ENCODE measurements around the gene WDR45B. TPM values are rescaled to one million over a fixed set of nuclear protein-coding genes. Genes with fewer than 3 reads are reported as not detected.

Gene WDR45B
- total RNA-seq, 1 donor from 2014 or later: 65.3 TPM

Small RNA genes within 50 kb of the gene (microRNA-seq; reads per million reads assigned to microRNA genes)
- gene MIR4525 (ENCODE audit: borderline number of aligned reads): 2.2 reads per million

Other genes starting within 250 kb of the WDR45B start
- gene HEXD, start 230.1 kb downstream of the WDR45B start, total RNA-seq: 24.1 TPM
- 22.6 TPM for gene OGFOD3, start 229.9 kb downstream of the WDR45B start, total RNA-seq
- gene CYBC1, start 197.7 kb downstream of the WDR45B start, total RNA-seq: 84.9 TPM
- gene NARF, start 189.7 kb downstream of the WDR45B start, total RNA-seq: 57.3 TPM
- 65.3 TPM for gene FOXK2, start 128.7 kb downstream of the WDR45B start, total RNA-seq
- 5.5 TPM for gene RAB40B, start 50.3 kb upstream of the WDR45B start, total RNA-seq
- gene FN3KRP, start 68.3 kb upstream of the WDR45B start, total RNA-seq: 20.4 TPM
- gene FN3K, start 87.2 kb upstream of the WDR45B start, total RNA-seq: 19.3 TPM
- 128 TPM for gene TBCD, start 103.6 kb upstream of the WDR45B start, total RNA-seq
- gene ZNF750, start 191.6 kb upstream of the WDR45B start, total RNA-seq: 0.26 TPM